Activated T-cell treated with anti-CD3 and anti-CD28 coated beads for 48 hours (primary cell): ENCODE data around the gene PPP1R3E.
"Not testable (repeated sequence)": the region's sequence is repeated elsewhere in the genome, so short reads cannot be mapped to it uniquely, and the experiment has no call there.

Experiments
- DNase-seq: peaks from one replicate; pipeline ENCODE4 v3.0.0-alpha.2; 2020; ENCODE audit warnings: low read depth

Gene PPP1R3E

DNA sequence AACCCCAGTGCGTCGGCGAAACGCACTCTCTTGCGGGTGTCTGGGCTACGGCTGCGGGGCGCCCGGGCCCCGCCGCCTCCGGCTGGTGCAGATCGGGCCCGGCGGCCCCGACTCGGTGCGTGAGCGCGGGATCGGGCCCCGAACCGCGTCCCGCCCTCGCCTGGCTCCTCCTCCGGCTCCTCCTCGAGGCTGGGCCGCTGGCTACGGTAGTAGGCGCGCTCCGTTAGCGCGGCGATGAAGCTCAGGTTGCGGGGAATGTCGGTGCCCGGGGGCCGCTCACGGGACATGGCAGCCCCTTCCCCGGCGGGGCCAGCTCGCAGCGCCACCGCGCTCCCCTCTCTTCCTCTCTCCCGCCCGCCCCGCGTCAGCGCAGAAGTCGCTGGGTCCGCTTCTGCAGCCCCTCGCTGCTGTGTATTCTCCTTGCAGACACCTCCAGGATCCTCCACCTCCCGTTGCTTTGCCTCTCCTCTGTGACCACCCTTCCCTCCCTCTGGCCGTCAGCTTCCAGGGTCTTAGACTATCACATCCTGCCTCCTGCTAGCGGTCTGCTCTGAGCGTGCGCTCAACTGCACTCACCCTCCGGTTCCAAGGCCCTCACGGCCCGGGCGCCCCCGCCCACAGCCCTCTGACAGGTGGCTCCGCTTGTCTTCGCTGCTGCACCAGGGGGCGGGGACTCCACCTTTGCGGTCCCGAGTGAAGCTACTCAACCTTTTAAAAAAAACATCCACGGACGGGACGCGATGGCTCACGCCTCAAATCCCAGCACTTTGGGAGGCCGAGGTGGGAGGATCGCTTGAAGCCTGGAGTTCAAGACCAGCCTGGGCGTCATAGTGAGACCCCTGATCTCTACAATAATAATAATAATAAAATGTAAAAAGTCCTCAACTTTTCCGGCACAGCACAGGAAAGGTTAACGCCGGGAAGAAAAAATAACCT is at the start of gene PPP1R3E:
Gene PPP1R3E (minus strand): TSS at position 570 of the 936 bp plus-strand sequence. CDS start 283 bp downstream, at position 287.
- peak; percentile 87 for DNase-seq

- DNase-seq: no peak
Measured at GRCh38 chr14:23351681-23352505, 49.2 kb upstream of the PPP1R3E start.

DNA sequence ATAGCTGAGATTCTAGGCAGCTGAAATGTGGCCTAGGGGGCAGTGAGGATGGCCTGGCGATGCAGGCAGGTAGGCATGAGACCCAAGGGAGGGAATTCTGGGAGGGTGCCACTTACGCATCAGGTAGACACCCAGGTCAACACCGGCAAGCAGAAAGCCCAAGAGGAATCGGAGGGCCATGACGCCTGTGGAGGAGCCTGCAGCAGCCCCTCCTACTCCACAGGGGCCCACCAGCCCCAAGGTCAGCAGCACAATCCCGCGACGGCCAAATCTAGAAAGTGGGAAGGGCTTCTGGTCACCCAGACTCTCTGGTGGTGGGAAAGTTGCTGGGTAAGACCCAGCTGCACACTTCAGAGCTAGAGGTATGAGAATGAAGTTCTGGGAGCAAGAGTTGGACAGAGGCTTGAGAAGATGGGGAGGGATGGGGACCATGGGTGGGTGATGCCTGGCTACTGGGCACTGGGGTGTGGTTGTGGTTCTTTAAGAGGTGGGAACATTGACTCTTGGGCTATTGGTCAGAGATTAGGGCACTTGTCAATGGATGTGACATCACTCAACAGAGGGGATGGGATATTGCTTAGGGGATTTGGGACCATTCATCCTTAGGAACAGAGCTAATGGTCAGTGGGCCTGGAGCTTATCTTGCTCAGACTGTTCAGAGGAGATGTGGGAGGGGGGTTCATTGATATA is 46.6 kb upstream of the PPP1R3E start:
- no peak for DNase-seq

DNA sequence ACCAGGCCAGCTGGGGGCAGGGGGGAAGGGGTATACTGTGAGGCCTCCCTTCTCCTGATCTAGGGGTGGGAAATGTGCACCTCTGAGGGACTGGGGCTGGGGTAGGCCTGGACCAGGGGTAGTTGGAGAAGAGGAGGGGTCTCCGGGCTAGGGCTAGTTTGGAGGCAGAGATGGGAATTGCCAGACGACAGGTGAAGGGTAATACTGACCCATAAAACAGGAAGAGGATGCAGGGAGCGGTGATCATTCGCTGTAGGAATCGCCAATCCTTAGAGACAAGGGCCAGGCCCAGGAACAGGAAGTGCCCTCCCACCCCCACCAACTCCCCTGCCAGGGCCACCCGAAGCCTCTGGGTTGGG is 45.6 kb upstream of the PPP1R3E start:
- no peak for DNase-seq

- DNase-seq: no peak
Measured at GRCh38 chr14:23347406-23348296, 45.0 kb upstream of the PPP1R3E start.

GRCh38 chr14:23346693-23347405 is 44.2 kb upstream of the PPP1R3E start:
- DNase-seq: no peak

DNA sequence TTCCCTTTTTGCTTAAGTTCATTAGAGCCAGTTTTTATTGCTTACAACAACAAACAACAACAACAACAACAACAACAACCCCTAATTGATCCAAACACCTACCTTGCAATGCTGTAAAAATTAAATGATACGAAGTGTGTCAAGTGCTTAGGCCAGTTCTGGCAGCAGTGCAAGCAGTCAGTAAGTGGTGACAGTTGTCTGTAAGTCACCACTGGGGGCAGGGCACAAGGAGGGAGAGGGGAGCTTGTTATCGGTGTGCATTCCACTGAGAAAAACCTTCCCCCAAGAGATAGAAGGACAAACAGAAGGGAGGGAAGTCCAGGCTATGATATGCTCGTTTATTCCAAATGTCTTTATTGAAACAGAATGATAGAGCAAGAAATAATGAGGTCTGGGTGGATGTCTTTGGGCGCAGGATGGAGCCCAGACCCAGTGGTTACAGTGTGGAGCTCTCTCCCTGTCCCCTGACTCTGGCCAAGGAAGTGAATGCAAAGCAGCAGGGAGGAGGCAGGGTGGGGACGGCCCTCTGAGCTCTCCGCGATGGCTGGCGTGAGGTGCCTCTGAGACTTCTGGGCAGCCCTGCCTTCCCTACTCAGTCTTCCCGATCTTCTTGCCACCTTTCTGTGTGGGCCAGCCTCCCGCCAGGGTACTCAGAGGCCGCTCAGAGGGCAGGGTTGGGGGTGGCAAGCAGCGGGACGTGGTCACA is 43.5 kb upstream of the PPP1R3E start:
- no peak for DNase-seq

- DNase-seq: no peak
Measured at GRCh38 chr14:23344481-23344880, 41.8 kb upstream of the PPP1R3E start.

DNA sequence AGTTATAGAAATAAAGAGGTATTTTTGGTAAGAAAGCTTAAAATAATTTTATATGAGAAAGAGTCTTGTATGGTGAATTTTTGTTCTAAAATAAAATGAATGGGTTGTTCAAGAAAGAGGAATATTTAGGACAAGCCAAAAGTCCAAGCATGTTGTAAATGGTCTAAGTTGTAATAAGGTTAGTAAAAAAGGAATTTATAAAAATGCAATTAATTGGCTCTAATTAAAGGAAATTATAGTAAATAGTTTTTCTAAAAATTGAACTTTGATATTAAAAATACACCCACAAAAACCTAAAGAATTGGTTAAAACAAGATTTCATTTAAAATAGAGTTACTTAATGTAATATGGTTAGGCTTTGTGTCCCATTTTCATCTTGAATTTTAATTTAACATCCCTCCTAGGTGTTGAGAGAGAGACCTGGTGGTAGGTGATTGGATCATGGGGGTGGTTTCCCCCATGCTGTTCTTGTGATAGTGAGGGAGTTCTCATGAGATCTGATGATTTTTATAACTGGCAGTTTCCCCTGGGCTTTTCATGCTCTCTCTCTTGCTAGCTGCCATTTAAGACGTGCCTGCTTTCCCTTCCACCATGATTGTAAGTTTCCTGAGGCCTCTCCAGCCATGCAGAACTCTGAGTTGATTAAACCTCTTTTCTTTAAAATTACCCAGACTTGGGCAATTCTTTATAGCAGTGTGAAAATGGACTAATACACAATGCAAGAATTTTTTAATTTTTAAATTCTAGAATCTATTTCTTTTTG is 37.0 kb upstream of the PPP1R3E start:
- no peak for DNase-seq

DNA sequence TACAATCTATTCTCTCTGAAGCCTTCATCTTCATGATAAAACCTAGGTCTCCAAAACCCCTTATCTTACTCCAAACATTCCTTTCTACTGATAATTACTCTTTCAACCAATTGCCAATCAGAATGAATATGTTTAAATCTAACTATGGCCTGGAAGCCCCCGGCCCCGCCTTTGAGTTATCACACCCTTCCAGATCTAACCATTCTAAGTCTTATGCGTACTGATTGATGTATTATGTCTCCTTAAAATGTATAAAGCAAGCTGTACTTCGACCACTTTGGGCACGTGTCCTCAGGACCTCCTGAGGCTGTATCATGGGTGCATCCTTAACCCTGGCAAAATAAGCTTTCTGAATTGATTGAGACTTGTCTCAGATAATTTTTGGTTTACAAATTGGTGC is 33.0 kb upstream of the PPP1R3E start:
- no peak for DNase-seq

DNA sequence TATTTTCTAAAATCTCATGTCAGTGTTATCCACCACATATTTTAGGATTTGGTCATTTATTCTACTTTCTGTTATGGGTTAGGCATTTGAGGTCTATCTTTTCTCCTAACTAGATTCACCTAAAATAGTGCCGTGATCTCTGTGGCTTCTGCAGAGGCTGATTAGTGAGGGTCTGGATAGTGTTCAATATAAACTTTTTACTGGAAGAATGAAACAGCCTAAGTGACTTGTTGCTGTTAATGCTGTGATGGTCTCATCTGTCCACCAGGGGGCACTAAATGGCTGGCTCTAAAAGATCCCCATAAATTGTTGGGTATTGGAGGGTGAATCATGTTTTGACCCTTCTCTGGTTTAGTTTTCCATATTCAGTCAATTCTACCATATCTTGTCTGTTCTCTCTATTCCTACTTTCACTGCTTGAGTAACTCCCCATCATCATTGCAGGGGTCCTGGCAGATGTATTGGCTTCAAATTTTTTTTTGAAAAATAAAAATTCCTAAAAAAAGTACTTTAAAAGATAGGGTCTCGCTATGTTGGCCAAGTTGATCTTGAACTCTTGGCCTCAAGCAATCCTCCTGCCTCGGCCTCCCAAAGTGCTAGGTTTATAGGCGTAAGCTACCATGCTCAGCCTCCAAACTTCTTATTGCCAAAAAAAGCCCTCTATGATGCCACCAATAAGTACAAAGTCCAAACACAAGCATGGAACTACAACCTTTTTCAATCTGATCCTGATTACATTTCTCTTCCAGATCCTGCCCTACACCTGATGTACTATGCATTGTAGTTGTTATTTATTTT is 25.5 kb upstream of the PPP1R3E start:
- DNase-seq: peak; percentile 49

GRCh38 chr14:23326491-23327332 is 24.1 kb upstream of the PPP1R3E start:
- no peak for DNase-seq

- not testable (repeated sequence) for DNase-seq
Measured at GRCh38 chr14:23325746-23326145, 23.1 kb upstream of the PPP1R3E start.

DNA sequence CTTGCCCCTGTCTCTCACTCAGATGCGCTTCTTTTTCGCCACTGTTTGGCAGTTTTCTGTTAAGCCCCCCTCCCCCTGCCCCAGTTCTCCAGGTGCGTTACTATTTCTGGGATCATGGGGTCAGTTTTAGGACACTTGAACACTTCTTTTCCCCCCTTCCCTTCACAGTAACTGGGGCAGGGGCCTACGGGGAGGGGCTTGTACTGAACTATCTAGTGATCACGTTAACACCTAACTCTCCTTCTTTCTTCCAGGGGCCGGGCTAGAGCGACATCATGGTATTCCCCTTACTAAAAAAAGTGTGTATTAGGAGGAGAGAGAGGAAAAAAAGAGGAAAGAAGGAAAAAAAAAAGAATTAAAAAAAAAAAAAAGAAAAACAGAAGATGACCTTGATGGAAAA is 22.3 kb upstream of the PPP1R3E start:
- no peak for DNase-seq

- DNase-seq: no peak
Measured at GRCh38 chr14:23324455-23324846, 21.8 kb upstream of the PPP1R3E start.

GRCh38 chr14:23323838-23324454 is 21.3 kb upstream of the PPP1R3E start:
- no peak for DNase-seq
